ENCODE measurements around the gene MRPS5. TPM values are rescaled to one million over a fixed set of nuclear protein-coding genes. Genes with fewer than 3 reads are reported as not detected.

MRPS5 gene
- total RNA-seq, 1 experiment from 2014 or later = 80.5 TPM

DNA sequence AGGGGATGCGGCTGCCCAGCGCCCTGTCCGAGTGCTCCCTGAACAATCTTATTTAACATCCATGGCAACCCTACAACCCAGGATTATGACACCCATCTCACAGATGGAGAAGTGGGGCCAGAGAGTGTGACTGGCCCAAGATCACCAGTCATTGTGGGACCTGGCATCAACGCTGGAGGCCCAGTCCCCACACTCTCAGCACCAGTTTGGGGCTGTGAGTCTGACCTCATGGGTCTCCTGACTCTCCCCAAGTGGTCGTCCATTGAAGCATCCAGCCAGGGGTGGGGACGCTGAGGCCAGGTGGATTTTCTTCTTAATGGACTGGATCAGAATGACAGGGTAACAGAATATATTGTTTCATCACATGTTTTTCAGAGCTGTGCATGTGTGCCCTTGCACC lies 71.6 kb downstream of the MRPS5 start:
- intact Hi-C loops (cut with micrococcal nuclease; ENCODE audit: unreplicated experiment) = no loop called here
- no TSS peak for BruUV-seq (replicated peaks)
- ChIA-PET CTCF (no interaction called here), POLR2A (no interaction called here)
- H3K36me3 Mint-ChIP-seq (ENCODE audit: insufficient read depth, unreplicated experiment) = no peaks in the 10 kb centered on the region
- no peak overlapping the region for H3K4me3 Mint-ChIP-seq (ENCODE audit: unreplicated experiment)
- H3K27ac Mint-ChIP-seq (ENCODE audit: unreplicated experiment) = no peak overlapping the region
- H3K9me3 Mint-ChIP-seq (ENCODE audit: unreplicated experiment) = no peaks in the 10 kb centered on the region
- H3K27me3 Mint-ChIP-seq (ENCODE audit: insufficient read depth, unreplicated experiment) = peaks cover 14% of the 10 kb centered on the region
- no peak for TF ChIP-seq CTCF (IDR thresholded peaks at IDR 0.05; ENCODE audit: insufficient read depth in 1 of 2, low read depth in 1 of 2, low read length in 1 of 2, severe bottlenecking in 1 of 2, unreplicated experiment in 1 of 2)
- no peak for DNase-seq
- Histone ChIP-seq H3K4me1 (no peaks in the 10 kb centered on the region), H3K9me3 (no peaks in the 10 kb centered on the region), H3K27me3 (replicated peaks; ENCODE audit: control insufficient read depth, insufficient read depth, low read length) (peaks cover 1% of the 10 kb centered on the region; the same call in 1 of the 2 replicates), H3K36me3 (ENCODE audit: control insufficient read depth, insufficient read depth, low read length) (no peaks in the 10 kb centered on the region), H3K4me3 (ENCODE audit: low read depth, low read length) (no peak overlapping the region)
- H3K4me1 Mint-ChIP-seq (ENCODE audit: low read depth, unreplicated experiment) = no peaks in the 10 kb centered on the region

GRCh38 chr2:95049683-95049955 lies 72.0 kb downstream of the MRPS5 start:
- Mint-ChIP-seq H3K27me3 (ENCODE audit: insufficient read depth, unreplicated experiment) (peaks cover 13% of the 10 kb centered on the region), H3K4me1 (ENCODE audit: low read depth, unreplicated experiment) (no peaks in the 10 kb centered on the region), H3K4me3 (ENCODE audit: unreplicated experiment) (no peak overlapping the region), H3K27ac (ENCODE audit: unreplicated experiment) (no peak overlapping the region), H3K36me3 (ENCODE audit: insufficient read depth, unreplicated experiment) (no peaks in the 10 kb centered on the region), H3K9me3 (ENCODE audit: unreplicated experiment) (no peaks in the 10 kb centered on the region)
- ChIA-PET POLR2A (no interaction called here), CTCF (no interaction called here)
- no peaks in the 10 kb centered on the region for H3K4me1 ChIP-seq
- H3K27me3 ChIP-seq (replicated peaks; ENCODE audit: control insufficient read depth, insufficient read depth, low read length) = peaks cover 1% of the 10 kb centered on the region; the same call in 1 of the 2 replicates
- H3K36me3 ChIP-seq (ENCODE audit: control insufficient read depth, insufficient read depth, low read length) = no peaks in the 10 kb centered on the region
- no peak for TF ChIP-seq CTCF (IDR thresholded peaks at IDR 0.05; ENCODE audit: insufficient read depth in 1 of 2, low read depth in 1 of 2, low read length in 1 of 2, severe bottlenecking in 1 of 2, unreplicated experiment in 1 of 2)
- no TSS peak for BruUV-seq (replicated peaks)
- H3K4me3 ChIP-seq (ENCODE audit: low read depth, low read length) = no peak overlapping the region
- no peaks in the 10 kb centered on the region for H3K9me3 ChIP-seq
- intact Hi-C loops (cut with micrococcal nuclease; ENCODE audit: unreplicated experiment) = no loop called here
- DNase-seq = no peak

DNA sequence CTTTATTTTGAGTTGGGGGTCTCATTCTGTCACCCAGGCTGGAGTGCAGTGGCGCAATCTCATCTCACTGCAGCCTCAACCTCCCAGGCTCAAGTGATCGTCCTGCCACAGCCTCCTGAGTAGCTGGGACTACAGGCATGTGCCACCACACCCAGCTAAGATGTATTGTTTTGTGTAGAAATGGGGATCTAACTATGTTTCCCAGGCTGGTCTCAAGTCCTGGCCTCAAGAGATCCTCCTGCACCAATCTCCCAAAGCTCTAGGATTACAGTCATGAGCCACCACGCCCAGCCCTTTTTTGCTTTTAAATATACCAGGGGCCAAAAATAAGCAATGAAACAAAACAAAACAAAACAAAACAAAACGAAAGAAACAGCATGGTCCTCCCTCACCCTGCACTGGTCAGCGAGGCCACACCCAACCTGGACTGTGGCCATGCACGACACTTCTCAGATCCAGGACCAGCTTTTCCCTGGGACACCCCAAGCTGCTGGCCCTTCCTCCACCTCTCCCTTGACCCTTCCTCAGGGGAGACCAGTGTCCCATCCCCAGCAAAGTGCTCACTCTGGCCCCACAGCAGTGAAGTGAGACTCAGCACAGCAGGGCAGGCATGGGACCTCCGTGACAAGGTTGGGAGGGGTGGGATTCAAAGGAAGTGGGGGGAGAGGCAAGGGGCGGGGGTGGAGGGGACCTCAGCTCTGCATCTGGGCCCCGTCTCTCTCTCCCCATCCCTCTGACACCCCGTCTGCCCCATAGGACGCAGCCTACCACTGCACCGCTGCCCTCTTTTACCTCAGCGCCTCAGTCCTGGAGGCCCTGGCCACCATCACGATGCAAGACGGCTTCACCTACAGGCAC lies 72.6 kb downstream of the MRPS5 start:
- no peak overlapping the region for H3K4me3 Mint-ChIP-seq (ENCODE audit: unreplicated experiment)
- POLR2A ChIA-PET = no interaction called here
- BruUV-seq (replicated peaks) = no TSS peak
- DNase-seq = no peak
- Histone ChIP-seq H3K27me3 (replicated peaks; ENCODE audit: control insufficient read depth, insufficient read depth, low read length) (peaks cover 1% of the 10 kb centered on the region; the same call in 1 of the 2 replicates), H3K36me3 (ENCODE audit: control insufficient read depth, insufficient read depth, low read length) (no peaks in the 10 kb centered on the region), H3K4me3 (ENCODE audit: low read depth, low read length) (no peak overlapping the region), H3K9me3 (no peaks in the 10 kb centered on the region), H3K4me1 (no peaks in the 10 kb centered on the region)
- CTCF ChIA-PET = no interaction called here
- TF ChIP-seq CTCF (IDR thresholded peaks at IDR 0.05; ENCODE audit: insufficient read depth in 1 of 2, low read depth in 1 of 2, low read length in 1 of 2, severe bottlenecking in 1 of 2, unreplicated experiment in 1 of 2) = no peak
- H3K27me3 Mint-ChIP-seq (ENCODE audit: insufficient read depth, unreplicated experiment) = peaks cover 10% of the 10 kb centered on the region
- no peaks in the 10 kb centered on the region for H3K36me3 Mint-ChIP-seq (ENCODE audit: insufficient read depth, unreplicated experiment)
- no peaks in the 10 kb centered on the region for H3K9me3 Mint-ChIP-seq (ENCODE audit: unreplicated experiment)
- intact Hi-C loops (cut with micrococcal nuclease; ENCODE audit: unreplicated experiment) = no loop called here
- H3K4me1 Mint-ChIP-seq (ENCODE audit: low read depth, unreplicated experiment) = no peaks in the 10 kb centered on the region
- H3K27ac Mint-ChIP-seq (ENCODE audit: unreplicated experiment) = no peak overlapping the region

Measured in Caco-2 (cell line).